ENCODE results near the gene RFNG.

Gene RFNG, protein sequence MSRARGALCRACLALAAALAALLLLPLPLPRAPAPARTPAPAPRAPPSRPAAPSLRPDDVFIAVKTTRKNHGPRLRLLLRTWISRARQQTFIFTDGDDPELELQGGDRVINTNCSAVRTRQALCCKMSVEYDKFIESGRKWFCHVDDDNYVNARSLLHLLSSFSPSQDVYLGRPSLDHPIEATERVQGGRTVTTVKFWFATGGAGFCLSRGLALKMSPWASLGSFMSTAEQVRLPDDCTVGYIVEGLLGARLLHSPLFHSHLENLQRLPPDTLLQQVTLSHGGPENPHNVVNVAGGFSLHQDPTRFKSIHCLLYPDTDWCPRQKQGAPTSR

DNA sequence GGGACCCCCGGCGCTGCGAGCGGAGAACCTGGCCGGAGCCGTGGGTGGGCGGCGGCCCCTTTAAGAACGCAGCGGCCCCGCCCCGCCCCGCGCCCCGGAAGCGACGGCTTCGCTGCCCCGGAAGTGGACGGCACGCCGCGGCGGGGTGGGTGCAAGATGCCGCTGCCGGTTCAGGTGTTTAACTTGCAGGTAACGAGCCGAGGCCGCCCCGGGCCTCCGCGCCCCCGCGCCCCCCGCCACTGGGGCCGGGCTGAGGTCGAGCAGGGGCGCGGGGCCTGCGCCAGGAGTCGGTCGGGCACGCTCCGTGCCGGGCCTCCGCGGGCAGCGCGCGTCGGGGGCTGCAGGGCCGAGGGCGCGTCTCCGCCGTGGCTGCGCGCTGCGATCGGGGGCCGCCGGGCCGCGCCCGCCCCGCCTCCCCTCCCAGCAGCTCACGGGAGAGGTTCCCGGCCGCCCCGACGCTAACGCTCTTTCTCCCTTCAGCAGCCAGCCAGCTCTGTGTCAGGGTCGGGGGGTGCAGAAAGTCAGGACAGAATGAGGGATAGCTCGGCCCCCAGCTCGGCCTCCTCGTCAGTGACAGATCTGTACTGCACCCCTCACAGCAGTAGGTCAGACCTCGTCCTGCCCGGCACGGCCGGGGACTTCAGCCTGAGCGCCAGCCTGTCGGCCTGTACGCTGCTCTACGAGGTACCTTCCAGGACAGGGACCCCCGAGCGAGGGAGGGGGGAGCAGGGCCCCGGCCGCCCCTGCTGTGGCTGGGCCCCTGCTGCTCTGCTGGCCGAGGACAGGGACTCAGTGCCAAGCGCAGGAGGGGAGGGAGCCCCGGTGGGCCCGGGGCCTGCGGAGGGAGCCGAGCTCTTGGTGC is at the start of gene RFNG, which contains the start of gene GPS1:
RFNG (minus strand) TSS at position 36 of the 862 bp plus-strand sequence. CDS start 45 bp downstream, outside the sequence.
GPS1 (plus strand) TSS at position 123 of the 862 bp plus-strand sequence; CDS start at position 157, 34 bp downstream.
- DNase-seq (ENCODE audit: low read depth) = peak; percentile 41

DNA sequence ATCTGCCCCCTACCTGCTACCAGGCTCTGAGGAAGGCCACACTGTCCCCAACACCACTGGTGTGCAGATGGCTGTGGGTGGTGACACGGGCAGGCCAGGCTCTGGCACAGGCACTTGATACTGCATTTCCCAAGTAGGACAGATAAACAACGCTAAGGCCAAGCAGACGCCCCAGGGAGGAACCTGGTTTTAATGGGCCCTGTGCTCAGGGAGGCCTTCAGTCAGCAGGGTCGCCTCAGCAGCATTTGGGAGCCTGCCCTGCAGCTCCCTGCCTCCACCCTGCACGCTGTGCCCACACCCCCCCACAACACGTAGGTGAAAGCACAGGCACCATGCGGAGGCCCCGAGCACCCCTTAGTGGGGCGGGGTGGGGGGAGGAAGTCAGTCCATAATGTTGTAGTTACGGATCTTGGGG is 49.7 kb upstream of the RFNG start:
- no peak for DNase-seq (ENCODE audit: low read depth)

DNA sequence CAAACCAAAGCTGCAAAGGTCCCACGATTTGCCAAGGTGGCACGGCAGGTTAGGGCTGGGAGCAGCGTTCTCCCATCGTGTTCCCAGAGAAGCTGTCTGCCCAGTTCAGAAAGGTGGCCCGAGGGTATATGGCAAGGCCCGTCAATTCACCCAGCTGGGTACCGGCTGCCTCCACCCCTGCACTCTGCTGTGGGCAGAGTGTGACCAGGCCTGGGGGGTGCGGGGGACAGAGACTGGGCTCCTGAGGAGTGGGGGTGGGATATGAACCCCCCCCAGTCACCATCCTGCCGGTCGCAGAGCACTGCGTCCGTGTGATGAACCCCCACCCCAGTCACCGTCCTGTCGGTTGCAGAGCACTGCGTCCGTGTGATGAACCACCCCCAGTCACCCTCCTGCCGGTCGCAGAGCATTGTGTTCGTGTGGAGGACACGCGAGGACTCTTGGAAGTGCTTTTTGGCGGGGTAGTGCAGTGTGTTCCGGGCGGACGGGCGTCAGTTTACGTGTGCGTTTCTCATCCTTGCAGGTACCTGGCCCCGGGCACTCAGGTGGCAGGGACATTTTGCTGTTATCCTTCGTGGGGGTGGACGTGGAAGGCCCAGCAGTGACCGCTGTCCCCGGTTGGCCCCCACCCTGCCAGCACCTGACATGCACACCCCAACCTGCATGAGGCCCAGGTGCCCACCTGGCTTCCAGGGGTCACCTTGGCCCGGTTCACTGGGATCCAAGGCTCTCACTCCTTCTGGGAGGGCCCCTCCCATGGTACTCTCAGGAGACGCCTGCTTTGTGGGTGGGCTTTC is 49.1 kb upstream of the RFNG start:
- DNase-seq (ENCODE audit: low read depth) = no peak

DNA sequence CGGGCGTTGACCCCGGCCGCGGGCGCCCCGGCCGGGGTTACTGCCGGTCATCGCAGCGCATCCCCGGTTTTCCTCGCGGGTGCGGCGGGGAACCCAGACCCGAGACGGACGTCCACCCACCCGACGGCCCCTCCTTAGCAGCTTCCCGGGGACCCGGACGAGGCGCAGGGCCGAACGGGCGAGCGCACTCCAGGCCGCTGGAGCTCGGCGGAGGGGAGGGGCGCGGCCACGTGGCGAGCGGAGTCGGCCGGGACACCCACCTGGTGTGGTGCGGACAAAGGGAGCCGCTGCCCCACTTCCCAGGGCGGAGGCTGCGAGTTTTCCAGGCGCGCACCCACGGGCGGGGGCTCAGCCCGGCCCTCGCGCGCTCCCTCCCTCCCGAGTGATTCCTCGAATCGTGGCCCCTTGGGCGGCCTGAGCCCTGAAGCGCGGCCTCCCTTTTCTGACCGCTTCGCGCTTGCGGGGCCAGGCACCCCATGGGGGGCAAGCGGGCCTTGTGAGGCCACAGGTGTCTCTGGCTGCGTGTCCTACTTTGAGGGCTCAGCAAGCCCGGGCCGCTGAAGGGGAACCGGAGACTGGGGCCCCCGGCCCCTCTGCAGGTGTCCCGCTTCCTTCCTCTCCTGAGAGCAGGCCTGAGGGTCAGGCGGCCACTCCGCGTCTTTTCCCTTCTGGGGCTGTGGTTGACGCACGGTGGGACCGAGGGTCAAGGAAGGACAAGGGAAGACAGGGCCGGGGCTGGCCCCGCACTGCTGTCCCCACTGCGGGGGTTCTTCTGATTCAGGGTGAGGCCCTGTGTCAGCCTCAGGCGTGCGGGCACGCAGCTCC is 47.5 kb upstream of the RFNG start:
- no peak for DNase-seq (ENCODE audit: low read depth)

DNA sequence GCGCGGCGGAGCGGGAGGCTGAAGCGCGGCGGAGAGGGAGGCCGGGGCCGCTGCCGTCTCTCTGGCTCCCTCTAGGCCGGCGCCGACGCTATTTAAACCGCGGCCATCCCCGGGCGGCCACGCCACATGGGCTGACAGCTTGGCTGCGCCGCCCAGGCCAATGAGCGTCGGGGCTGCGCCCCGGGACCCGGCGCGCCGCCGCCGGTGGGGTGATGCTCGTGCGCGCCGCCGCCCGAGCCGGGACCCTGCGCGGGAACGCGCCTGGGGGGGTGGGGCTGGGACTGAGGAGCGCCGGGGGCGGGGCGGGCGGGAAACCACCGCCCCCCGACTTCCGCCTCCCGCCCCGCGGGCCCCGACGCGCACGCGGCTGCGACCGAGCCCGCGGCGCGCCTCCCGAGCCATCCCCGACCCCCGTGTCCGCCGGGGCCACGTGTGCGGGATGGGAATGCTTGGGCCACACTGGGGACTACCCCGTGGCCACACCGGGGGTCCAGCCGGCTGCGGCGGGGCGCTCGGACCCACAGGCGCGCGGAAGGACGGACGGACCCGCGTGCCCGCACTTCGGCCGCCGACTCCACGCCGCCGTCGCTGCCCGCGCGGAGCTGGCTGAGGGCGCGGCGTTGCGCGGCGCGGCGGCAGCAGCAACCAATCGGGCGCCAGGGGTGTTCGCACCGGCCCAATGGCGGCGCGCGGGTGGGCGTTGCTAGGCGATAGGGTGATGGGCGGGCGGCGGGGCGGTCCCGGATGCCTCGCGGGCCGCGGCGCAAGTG is 46.7 kb upstream of the RFNG start, which contains the start of gene FASN:
FASN (minus strand) TSS at position 68 of the 770 bp plus-strand sequence. CDS start 1,791 bp downstream, outside the sequence.
- peak; percentile 91 for DNase-seq (ENCODE audit: low read depth)

DNA sequence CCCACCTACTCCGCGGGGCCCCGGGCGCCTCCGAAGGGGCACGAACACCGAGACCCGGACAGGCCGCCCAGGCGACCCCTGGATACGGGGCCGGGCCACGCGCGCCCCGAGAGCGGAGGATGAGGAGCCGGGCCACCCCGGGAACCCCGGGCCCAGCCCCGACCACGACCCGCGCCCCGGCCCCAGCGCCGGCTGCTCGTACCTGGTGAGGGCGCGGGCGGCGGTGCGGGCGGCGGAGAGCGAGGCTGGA is 46.2 kb upstream of the RFNG start:
- no peak for DNase-seq (ENCODE audit: low read depth)

DNA sequence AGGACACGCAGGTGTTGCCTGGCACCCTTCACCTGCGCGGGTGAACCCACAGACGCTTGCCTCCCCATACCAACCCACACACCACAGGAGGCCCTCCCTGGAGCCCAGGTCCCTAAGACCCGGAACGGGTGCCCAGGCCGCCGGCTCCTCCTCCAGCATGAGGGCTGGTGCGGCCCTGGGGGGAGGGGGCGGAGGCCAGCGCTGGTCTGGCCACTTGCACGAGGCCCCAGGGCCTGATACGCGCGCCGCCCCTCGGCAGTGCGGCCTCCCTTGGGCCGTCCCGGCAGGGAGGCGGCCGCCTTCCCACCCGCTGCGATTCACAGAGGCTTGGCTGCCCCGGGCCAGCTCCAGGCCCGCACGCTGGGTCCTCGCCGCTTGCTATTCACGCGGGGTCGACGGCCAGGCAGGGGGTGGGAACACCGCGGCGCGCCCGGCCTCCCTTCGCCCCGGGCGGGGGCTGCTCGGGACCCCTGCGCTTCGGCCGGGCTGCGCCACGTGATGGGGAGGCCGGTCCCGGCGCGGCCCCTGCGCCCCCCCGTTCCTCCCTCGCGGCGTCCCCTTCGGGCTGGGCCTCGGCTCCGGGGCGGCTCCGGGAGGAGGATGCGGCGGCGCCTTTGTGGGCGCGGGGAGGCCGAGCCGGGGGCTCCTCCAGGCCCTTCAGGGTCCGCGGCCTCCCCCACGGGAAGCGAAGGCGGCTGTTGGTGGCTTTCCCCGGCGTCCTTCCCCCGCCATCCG is 45.7 kb upstream of the RFNG start:
- peak; percentile 60 for DNase-seq (ENCODE audit: low read depth)

DNA sequence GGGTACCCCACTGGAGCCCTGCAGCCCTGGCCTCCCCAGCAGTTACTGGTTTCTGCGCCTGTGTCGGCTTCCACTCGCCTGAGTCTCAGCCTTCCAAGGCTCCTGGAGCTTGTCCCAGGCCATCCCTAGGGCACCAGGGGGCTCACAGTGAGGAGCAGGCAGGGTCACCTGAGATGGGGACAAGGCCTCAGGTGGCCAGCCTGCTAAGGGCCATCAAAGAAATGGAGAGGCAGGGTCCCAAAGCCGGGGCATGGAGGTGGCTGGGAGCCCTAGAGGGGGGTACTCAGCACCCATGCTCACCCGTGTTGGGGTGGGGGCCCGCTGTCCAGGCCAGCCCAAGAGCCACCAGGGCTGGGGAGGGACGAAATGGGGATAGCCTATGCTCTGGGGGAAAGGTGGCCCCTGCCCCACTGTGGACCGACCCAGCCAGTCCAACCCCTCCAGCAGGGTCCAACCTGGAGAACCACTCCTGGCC is 45.1 kb upstream of the RFNG start:
- DNase-seq (ENCODE audit: low read depth) = no peak

DNA sequence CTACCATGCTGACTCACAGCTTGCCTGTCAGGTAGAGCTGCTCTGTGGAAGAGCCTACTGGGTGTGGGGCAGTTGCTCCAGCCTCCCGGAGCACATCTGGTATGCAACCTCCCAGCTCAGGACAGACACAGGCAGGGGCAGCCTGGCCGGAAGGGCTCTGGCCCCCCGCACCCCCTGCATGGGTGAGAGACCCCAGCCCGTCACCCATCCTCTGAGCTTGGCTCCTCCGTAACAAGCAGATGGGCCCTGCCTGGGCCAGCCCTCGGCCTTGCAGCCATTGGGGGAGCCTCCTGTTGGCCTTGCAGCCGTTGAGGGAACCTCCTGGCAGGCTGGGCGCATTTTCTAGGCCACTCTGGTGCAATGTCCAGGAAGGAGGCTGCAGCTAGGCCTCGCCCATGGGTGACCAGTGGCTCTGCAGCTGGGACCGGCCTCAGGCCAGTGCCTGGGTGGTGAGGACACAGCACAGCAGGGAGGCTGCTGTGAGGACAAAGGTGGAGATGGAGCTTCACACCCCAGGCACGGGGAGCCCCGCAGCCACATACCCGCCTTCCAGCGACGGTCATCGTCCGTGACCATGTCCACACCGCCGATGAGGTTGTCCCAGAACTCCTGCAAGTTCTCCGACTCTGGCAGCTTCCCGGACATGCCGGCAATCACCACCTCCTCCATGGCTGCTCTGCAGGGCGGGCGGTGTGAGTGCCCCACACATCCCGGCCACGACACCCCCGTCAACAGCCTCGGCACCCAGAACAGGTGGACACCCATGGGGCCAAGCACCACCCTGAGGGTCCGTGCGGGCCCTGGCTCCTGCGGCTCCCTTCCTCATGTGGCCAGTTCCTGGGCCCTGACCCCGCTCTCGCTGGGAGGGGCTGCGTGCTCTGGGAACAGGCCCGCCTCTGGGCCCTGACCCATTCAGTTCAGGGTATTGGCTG is 44.4 kb upstream of the RFNG start:
- no peak for DNase-seq (ENCODE audit: low read depth)

DNA sequence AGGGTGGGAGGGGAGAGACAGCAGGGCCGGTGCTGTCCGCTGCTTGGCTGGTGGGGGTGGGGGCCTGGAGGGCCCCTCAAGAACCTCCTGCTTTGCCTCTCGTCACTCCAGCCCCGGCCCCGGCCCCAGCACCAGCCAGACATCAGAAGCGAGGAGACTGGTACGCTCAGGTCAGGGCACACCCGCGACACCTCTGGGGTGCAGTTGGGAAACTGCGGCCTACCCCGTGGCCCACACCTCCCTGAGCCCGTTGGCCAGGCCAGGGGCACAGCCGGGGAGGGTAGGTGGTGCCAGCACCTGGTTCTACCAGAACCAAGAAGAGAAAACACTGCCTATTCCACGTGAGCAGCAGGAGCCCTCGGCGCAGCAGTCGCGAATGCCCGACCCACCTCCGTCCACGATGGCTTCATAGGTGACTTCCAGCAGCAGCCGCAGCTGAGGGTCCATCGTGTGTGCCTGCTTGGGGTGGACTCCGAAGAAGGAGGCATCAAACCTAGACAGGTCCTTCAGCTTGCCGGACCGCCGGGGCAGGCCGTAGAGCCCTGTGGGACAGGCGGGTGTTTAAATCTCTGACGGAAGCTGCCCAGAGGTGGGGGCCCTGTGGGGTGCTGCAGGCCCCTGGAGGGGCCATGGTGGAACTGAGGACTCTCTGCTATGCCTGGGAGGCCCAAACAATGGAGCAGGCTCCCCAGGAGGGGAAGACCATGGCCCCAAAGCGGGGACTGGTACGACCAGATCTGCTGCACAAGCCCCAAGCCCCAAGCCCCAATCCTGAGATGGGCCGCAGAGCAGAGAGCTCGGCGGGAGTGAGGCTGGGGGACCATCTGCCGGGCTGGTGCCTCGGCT is 43.5 kb upstream of the RFNG start:
- DNase-seq (ENCODE audit: low read depth) = no peak

DNA sequence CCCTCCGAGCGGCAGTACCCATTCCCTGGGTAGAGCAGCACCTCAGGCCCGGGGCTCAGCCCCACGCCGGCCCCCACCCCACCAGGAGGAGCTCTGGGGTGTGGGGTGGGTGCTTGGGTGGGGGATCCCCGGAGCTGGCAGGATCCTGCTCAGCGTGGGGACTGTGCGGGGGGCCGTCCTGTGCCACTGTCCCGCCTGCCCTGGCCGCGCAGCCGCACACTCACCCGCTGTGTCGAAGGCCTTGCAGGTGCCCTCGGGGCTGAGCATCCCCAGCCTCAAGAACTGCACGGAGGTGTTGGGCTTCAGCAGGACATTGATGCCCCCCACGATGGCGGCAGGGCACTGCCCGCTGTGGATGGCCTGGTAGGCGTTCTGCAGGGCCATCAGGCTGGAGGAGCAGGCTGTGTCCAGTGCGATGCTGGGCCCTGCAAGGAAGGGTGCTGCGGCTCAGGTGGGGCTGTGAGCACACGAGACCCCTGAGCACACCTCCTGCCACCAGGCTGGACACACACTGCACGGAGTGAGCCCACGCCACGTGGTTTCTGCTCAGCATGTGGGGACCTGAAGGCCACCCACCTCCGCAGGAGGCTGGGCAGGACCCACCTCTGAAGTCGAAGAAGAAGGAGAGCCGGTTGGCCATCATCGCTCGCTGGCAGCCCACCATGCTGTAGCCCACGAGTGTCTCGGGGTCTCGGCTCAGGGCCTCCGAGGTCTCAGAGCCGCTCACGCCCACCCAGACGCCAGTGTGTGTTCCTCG is 41.6 kb upstream of the RFNG start:
- no peak for DNase-seq (ENCODE audit: low read depth)

DNA sequence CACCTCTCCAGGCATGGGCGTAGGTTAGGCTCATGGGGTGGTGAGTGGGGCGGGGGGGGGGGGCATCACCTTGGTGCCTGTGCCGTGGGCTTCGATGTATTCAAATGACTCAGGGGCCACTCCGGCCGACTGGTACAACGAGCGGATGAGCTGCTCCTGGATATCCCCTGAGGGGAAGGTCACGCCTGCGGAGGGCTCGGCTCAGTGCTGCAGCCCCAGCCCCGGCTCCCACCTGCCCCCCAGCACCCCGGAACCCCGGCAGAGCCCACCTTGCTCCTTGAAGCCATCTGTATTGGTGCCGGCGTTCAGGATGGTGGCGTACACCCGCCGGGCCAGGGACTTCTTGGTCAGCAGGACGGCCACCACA is 41.0 kb upstream of the RFNG start:
- no peak for DNase-seq (ENCODE audit: low read depth)

DNA sequence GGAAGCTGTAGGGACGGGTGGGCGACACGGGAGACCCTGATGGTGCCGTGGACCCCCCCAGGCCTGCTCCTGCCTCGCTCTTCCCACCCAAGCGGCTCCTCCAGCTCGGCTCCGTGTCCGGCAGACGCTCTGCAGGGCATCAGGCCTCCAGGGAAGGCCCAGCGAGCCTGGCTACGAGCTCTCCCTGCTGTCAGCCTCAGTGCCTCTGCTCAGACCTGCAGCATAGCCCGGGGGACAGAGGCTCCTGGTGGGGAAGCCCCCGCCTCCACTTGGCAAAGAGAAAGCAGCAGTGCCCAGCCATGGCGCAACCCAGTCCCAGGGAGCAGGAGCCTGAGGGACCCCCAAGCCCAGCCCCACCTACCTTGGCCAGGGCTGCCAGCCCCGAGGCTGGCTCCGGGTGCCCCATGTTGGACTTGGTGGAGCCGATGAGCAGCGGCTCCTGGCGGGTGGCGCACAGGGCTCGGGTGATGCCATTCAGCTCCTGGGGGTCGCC is 40.5 kb upstream of the RFNG start:
- DNase-seq (ENCODE audit: low read depth) = no peak

DNA sequence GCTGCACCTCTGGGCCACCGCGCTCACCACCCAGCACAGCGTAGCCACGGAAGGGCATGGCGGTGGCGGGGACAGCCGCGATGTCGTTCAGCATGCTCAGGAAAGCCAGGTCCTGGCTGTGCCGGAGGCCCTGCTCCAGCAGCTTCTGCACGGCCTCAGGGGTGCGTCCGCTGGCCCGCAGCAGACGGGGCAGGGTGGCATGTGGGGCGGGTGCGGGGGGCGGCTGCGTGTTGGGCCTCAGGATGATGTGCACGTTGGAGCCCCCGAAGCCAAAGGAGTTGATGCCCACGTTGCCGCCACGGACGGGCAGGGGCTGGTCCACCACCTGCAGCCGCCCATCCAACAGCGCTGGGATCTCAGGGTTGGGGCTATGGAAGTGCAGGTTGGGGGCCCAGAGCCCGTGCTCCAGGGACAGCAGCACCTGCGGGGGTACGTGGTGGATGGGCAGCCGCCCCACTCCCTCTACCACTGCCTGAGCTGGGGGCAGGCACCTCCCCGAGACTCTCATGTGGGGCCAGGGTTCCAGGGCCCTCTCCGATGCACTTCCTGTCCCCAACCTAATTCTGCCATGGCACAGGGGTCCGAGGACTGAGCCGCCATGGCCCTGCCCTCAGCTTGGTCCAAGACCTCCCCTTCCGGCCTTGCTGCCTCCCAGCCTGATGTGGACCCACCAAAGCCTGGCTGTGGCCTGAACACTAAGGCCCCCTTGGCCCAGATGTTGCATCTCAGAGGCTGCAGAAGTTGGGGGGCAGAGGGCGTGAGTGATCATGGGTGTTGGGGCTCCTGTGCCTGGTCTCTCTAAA is 39.9 kb upstream of the RFNG start:
- DNase-seq (ENCODE audit: low read depth) = no peak

DNA sequence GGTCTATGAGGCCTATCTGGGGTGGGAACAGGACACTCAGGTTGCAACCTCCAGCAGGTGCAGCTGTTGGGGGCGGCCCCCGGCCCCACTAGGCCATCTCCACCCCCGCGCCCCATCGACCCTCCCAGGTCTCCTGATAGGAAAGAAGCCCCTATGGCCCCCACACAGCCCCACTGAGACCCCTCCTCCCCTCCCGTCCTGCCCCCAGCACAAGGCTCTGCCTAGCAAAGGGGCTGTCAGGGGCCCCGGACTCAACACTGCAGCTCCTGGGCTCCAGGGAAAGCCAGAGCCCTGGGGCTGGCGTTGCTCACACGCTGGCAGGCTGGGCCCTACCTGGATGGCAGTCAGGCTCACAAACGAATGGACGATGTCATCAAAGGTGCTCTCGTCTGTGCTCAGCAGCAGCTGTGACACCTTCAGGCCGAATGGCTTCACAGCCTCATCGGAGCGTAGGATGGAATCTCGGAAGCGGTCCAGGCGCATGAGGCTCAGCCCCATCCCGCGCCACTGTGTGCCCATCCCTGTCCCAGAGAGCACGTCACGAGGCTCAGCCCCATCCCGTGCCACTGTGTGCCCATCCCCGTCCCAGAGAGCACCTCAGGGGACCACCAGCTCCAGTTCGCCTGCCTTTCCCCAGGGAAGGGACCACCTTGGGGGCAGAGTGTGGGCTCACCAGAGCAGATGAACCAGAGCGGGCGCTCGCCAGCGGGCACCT is 39.1 kb upstream of the RFNG start:
- DNase-seq (ENCODE audit: low read depth) = no peak
